NB4 (cell line): ENCODE data around the gene ZDHHC15.

Source experiments
- CTCF ChIP-seq: IDR thresholded peaks from one replicate; pipeline ENCODE4 v1.5.1; 2012; ENCODE audit warnings: low read depth, low read length
- MAX ChIP-seq: IDR thresholded peaks from 2 replicates; pipeline ENCODE4 v1.6.1; 2011; ENCODE audit warnings: low read depth, low read length
- MYC ChIP-seq: IDR thresholded peaks from 2 replicates; pipeline ENCODE4 v1.6.1; 2011; ENCODE audit warnings: low read depth, low read length
- POLR2A ChIP-seq: IDR thresholded peaks from 2 replicates; pipeline ENCODE4 v1.6.1; 2011; ENCODE audit warnings: mild to moderate bottlenecking; ENCODE audit not compliant: insufficient read length; ENCODE audit errors: extremely low read depth

DNA sequence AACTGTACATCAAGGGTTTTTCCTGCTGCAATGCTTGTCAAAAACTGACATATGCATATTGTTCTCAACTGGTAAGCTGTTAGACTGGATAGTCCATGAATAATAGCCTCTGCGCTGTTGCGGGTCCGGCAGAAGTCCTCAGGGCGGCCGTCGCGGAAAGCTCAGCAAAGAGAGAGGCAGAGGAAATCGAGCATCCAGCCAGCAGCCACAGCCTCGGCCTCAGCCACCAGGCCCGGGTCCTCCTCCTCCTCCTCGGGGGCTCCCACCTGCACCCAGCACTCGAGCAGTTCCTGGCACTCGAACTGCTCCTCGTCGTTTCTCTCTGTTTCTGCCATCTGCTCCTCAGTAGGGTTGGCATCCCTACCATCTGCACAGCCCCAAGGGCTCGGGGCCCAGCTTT, 195.2 kb downstream of the ZDHHC15 start:
- TF ChIP-seq MYC (no peak), CTCF (no peak), MAX (no peak), POLR2A (no peak)
